ENCODE measurements around the gene ST6GAL1.

DNA sequence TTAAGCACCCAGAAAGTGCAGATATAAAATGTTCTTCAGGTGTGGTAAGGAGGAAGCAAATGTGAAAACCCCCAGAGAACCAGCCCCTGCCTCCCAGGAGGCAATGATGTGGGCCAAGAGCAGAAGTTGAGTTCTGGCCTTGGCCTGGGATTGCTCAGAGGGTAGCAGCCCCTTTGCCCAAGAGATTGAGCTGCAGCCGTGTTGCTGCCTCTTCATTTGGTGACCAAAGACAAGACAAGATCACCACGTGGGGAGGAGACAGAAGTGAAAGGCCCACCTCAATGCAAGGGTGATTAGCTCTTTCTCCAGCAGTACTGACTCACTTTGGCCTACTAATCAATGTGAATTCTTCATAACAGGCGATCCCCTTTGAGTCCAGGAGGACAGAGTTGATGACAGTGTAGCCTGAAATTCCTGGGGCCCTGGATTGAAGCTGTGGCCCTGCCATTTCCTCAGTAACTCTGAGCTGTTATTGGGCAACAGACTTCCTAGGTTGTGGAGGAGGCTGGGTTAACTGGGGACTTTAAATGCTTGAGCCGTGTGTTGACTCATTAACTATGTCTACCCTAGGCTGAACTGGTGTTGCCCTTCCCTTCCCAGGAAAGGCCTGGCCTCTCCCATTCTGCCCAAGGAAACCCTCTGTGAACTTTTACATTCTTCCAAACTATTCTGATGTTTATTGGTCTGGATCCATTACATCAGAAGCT is 86.5 kb downstream of the ST6GAL1 start:
- TF ChIP-seq, protein P1, sequence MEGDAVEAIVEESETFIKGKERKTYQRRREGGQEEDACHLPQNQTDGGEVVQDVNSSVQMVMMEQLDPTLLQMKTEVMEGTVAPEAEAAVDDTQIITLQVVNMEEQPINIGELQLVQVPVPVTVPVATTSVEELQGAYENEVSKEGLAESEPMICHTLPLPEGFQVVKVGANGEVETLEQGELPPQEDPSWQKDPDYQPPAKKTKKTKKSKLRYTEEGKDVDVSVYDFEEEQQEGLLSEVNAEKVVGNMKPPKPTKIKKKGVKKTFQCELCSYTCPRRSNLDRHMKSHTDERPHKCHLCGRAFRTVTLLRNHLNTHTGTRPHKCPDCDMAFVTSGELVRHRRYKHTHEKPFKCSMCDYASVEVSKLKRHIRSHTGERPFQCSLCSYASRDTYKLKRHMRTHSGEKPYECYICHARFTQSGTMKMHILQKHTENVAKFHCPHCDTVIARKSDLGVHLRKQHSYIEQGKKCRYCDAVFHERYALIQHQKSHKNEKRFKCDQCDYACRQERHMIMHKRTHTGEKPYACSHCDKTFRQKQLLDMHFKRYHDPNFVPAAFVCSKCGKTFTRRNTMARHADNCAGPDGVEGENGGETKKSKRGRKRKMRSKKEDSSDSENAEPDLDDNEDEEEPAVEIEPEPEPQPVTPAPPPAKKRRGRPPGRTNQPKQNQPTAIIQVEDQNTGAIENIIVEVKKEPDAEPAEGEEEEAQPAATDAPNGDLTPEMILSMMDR (IDR thresholded peaks at IDR 0.05 in 4 of 5, conservative IDR thresholded peaks at IDR 0.05 in 1 of 5), result no peak
- no peak for TF ChIP-seq POLR2A (IDR thresholded peaks at IDR 0.05)

Measured in gastrocnemius medialis (tissue), 4 donors.